HG03066 (cell line): Measurements from ENCODE around the gene IQSEC1.

Experiments used
- ATAC-seq: cut with Tn5 transposase; IDR thresholded peaks from one replicate; pipeline ENCODE4 v1.9.1; 2021; ENCODE audit warnings: low read depth; ENCODE audit not compliant: unreplicated experiment

IQSEC1 gene

GRCh38 chr3:13073326-13074005 lies at the start of gene IQSEC1:
IQSEC1 (minus strand) TSS chr3:13073429; CDS start chr3:13073014, 415 bp downstream.
- peak; percentile 48 for ATAC-seq

DNA sequence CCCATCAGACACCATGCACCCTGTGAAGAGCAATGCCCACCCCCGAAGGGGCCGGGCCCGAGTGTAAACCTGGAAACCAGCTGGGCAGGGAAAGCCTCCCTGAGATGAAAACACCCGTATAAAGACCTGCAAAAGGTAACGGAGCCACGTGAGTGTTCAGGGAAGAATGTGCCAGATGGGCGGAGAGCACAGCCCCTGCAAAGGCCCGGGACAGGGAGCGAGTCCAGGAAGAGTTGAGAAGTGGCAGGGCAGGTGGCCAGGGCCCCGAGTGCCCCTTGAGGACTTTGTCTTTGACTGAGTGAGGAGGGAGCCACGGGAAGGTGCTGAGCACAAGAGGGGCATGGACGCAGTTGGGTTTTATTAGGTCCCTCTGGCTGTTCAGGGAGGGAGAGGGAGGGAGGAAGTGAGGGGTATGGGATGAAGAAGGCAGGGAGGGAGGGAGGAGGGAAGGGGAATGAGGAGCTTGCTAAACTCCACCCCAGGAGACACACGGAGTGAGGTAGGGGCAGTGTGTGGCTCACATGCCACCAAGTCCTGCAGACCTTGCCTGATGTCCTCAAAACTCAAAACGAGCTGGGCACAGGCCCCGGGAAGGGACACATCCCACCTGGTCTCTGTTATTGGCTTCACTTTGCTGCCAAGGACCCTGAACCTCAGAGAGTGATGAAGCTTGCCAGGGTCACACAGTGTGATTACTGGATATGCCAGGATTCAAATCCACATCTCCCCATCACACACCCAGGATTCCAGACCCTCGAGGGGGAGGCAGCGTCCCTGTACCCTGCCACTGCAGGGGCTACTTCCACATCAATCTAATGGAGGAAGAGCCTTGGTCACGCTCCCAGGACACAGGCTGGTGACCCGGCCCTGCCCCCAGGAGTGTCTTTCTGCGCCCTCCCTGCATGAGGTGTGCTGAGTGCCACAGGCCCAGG lies 49.1 kb upstream of the IQSEC1 start:
- no peak for ATAC-seq

GRCh38 chr3:13121553-13122001 lies 48.3 kb upstream of the IQSEC1 start:
- ATAC-seq = no peak

GRCh38 chr3:13120928-13121552 lies 47.8 kb upstream of the IQSEC1 start:
- no peak for ATAC-seq

DNA sequence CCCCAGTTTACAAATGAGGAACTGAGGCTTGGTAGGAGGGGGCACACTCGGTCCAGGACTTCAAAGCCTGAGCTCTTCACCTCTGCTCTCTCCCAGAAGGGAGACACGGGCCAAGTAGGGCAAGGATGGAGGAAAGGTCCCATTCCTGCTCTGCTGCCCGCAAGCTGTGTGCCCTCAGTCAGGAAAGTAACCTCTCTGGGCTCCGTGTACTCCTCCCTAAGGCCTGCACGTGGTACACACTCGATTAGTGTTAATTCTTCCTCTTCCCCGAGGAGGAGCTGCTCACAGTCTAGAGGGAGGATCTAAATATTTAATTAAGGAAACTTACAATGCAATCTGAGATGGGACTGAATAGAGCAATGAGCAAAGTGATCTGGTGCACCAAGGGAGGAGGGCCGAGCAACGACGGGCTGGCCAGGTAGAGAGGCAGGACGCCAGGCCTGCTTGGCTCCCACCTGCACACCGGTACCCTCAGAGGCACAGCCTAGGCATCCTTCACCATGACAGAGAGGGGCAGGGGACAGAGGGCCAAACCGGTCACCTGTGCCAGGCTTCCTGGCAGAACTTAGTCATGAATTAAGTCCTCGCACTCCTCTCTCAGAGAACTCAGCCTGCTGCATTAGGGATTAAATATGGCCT lies 47.2 kb upstream of the IQSEC1 start:
- no peak for ATAC-seq

- no peak for ATAC-seq
Observed at GRCh38 chr3:13119471-13120220, 46.4 kb upstream of the IQSEC1 start.

DNA sequence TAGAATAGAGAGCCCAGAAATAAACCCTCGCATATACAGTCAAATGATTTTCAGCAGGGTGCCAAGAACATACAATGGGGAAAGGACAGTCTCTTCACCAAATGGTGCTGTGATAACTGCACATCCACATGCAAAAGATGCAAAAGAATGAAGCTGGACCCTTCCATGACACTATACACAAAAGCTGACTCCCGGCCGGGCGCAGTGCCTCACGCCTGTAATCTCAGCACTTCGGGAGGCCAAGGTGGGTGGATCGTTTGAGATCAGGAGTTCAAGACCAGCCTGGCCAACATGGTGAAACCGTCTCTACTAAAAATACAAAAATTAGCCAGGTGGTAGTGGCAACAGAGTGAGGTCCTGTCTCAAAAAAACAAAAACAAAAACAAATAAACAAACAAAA lies 43.2 kb upstream of the IQSEC1 start:
- ATAC-seq = no peak

DNA sequence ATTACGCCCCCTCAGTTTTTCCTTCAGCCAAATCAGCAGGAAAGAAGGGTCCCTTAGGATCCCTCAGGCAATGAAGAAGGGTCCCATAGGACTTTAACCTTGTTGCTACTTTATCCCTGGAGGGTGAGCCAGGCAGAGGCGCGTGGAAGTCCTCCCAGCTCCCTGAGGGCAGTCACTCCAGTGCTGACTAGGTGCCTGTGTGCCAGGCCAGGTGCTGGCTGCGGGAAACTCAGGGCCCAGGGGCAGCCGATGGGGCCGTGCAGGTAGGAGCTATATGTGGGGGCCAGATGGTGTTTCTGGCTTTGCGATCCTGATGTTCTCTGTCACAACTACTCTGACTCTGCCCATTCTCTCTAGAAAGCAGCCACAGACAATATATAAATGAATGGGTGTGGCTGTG lies 42.8 kb upstream of the IQSEC1 start:
- no peak for ATAC-seq

- ATAC-seq = no peak
Observed at GRCh38 chr3:13115576-13115910, 42.3 kb upstream of the IQSEC1 start.

GRCh38 chr3:13114811-13115575 lies 41.8 kb upstream of the IQSEC1 start:
- ATAC-seq = no peak

DNA sequence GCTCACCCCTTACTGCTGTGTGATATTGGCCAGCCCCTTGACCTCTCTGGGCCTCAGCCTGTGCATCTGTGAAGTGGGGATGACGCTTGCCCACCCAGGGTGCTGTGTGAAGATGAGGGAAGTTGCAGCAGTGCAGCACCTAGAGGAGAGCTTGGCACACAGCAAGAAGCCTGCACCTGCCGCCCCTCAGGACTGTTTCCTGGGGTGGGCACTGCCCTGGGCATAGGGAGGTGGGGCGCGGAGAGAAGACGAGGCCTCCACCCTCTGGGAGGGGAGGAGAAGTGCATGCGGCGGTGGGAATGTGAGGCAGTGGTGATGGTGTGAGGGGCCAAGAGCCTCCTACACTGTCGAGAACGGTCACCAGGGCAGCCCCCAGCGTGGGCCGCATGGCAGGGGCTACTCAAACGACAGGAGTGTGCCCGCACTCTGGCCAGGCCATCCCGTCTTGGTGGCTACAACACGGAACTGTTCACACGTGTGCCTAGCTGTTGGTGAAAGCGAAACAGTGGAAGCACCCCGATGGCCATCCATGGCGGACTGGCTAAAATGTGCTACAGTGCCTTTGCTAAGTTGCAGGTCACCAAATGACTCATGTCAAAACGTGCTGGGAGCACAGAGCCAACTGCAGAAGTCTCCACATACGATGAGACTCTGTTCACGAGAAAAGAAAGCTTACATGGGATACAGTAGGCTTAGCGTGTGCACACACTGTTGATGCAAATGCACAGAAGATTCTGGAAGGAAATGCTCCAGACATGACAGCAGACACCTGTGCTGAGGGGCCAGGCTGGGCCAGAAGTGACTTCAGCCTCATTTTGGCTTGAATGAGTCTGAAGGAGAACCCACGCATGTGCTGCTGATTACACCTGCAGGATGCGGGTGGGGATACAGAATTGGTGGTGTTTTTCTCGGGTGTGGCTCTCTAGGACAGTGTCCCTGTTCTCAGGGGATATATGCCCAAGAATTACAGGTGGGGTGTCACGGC lies 40.4 kb upstream of the IQSEC1 start:
- no peak for ATAC-seq

GRCh38 chr3:13112521-13113345 lies 39.5 kb upstream of the IQSEC1 start:
- no peak for ATAC-seq

DNA sequence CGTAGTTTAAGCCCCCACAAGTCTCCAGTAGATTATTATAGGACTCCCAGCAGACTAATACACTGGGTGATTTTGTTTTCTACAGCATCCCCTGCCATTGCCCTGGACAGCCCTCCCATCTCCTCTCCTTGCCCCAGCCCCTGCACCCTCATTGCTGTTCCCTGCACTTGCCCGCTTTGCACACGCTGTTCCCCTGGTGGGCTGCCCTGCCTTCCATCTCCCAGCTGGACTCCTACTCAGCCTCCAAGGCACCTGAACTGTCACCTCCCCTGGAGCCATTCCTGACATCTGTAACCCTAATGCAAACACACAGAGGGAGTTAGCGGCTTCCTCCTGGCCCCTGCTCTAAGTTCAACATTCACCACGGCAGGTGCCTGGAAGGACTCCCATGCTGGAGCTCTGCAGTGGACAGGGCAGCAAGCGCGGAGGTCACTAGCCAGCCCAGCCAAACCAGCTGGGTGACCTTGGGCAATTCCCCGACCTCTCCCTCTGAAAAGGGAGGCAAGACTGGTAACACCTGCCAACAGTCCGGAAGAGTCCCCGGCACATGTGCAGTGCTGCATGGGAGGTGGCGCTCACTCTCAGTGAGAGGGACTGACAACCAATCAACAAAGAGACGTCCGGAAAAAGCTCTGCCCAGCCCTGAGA lies 38.8 kb upstream of the IQSEC1 start:
- ATAC-seq = no peak

DNA sequence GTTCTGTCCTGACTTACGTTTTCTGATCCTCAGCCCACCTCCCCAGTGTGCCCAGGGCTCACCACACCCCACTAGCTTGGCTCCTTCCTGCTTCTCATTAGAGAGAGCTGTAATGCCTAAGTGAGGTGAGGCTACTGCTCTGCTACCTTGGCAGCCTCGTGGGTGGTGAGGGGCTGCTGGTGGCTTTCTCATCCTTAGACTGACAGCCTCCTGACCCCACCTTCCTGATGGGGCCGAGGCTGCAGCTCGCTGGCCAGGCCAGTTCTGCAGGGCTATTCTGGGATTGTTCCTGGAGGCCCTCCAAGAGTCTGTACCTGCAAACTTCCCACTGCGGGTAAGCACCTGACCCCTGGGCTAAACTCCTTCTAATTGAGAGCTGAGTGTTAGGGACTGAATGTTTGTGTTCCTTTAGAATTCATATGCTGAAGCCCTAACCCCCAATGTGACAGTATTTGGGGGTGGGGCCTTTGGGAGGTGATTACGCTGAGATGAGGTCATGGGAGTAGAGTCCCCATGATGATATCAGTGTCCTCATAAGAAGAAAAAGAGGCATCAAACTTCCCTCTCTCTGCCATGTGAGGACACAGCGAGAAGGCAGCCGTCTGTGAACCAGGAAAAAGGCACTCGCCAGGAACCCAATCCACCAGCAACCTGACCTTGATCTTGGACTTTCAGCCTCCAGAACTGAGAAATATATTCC lies 38.1 kb upstream of the IQSEC1 start:
- ATAC-seq = no peak

GRCh38 chr3:13110678-13111116 lies 37.5 kb upstream of the IQSEC1 start:
- no peak for ATAC-seq

- ATAC-seq = no peak
Observed at GRCh38 chr3:13109516-13109915, 36.3 kb upstream of the IQSEC1 start.
